AG04449 (cell line): ENCODE data around the gene FHIP2A.

ENCODE experiments used
- CTCF ChIA-PET: fragments of 350-600 bp; formaldehyde crosslinking; extraction: SDS; loops from one replicate; lab custom pipeline; 2021; ENCODE audit warnings: antibody characterized with exemption; lab: Yijun Ruan, JAX
- POLR2A ChIA-PET: fragments of 400-600, 350-600 bp; formaldehyde crosslinking; extraction: SDS; loops from one replicate; lab custom pipeline; 2020; ENCODE audit warnings: antibody characterized with exemption, inconsistent platforms; lab: Yijun Ruan, JAX
- DNase-seq: peaks from one replicate; pipeline ENCODE4 v3.0.0-alpha.2; 2010; ENCODE audit warnings: low read depth, low spot score
- H3K4me3 ChIP-seq: 2 replicates; pipeline ENCODE4 v1.5.1; 2011; ENCODE audit warnings: low read depth, mild to moderate bottlenecking, control low read depth, low read length
- TF ChIP-seq, protein P1 (sequence below): IDR thresholded peaks from one replicate; pipeline ENCODE4 v1.5.1; 2011; ENCODE audit warnings: mild to moderate bottlenecking, moderate library complexity, low read length, control low read depth, inconsistent platforms; ENCODE audit not compliant: insufficient read depth; ENCODE audit errors: missing control alignments

FHIP2A gene

DNA sequence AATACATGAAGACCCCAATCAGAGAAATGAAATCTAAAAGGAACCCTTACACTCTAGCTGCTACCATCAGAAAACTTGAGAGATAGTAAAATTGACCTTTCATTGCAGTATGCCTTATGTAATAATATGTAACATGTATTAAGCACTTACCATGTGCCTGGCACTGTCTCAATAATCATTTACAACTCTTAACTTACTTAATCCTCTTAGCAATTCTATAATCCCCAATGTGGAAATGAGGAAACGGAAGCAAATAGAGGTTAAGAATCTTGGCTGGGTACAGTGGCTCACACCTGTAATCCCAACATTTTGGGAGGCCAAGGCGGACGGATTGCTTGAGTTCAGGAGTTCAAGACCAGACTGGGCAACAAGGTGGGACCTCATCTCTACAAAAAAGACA lies 29.8 kb upstream of the FHIP2A start:
- no peak for DNase-seq
- H3K4me3 ChIP-seq = no peak overlapping the region
- TF ChIP-seq, protein P1, sequence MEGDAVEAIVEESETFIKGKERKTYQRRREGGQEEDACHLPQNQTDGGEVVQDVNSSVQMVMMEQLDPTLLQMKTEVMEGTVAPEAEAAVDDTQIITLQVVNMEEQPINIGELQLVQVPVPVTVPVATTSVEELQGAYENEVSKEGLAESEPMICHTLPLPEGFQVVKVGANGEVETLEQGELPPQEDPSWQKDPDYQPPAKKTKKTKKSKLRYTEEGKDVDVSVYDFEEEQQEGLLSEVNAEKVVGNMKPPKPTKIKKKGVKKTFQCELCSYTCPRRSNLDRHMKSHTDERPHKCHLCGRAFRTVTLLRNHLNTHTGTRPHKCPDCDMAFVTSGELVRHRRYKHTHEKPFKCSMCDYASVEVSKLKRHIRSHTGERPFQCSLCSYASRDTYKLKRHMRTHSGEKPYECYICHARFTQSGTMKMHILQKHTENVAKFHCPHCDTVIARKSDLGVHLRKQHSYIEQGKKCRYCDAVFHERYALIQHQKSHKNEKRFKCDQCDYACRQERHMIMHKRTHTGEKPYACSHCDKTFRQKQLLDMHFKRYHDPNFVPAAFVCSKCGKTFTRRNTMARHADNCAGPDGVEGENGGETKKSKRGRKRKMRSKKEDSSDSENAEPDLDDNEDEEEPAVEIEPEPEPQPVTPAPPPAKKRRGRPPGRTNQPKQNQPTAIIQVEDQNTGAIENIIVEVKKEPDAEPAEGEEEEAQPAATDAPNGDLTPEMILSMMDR = no peak
- ChIA-PET POLR2A (no interaction called here), CTCF (interaction anchor here (0.8 to 1.5 kb wide), 3 partner anchors 30 to 320 kb away, joined by 4 to 8 read pairs (median 4); partner anchors contain the start of gene FHIP2A)

- ChIA-PET POLR2A (no interaction called here), CTCF (interaction anchor here (1.0 kb wide), 1 partner anchor 9 kb away, joined by 4 read pairs; no protein-coding TSS in a partner anchor)
- TF ChIP-seq, protein P1 = no peak
- no peak for DNase-seq
- no peak overlapping the region for H3K4me3 ChIP-seq
Measured at GRCh38 chr10:114795039-114795438, 26.5 kb upstream of the FHIP2A start.

GRCh38 chr10:114800361-114800760 lies 21.2 kb upstream of the FHIP2A start:
- H3K4me3 ChIP-seq = no peak overlapping the region
- DNase-seq = no peak
- TF ChIP-seq, protein P1 = no peak
- ChIA-PET CTCF (interaction anchor here (0.9 kb wide), 1 partner anchor 22 kb away, joined by 3 read pairs; the partner anchor contains the start of gene FHIP2A), POLR2A (no interaction called here)

DNA sequence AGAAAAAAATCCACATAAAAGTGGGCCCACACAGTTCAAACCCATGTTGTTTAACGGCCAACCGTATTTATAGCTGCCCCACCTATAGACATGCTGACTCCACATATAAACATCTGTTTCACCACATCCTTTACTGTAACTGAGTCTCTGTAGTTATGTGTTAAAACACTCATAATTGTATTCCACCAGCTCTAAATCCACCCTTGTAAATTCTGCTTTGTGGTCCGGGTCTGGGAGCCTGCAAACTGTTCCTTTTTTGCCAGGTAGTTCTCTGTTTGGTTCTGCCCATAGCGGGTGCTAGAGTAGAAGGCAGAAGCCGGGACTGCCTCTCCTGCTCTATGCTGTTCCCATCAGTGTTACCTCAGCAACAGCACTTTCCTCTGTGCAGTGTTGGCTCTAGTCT lies 20.2 kb upstream of the FHIP2A start:
- no peak for DNase-seq
- ChIA-PET CTCF (interaction anchor here (0.6 to 1.0 kb wide), 3 partner anchors 20 to 22 kb away, joined by 3 to 4 read pairs (median 3); partner anchors contain the start of gene FHIP2A), POLR2A (no interaction called here)
- H3K4me3 ChIP-seq = no peak overlapping the region
- TF ChIP-seq, protein P1 = no peak

- ChIA-PET CTCF (interaction anchor here (1.0 to 2.6 kb wide), 2 partner anchors 20 to 23 kb away, joined by 3 to 14 read pairs; partner anchors contain the start of gene FHIP2A), POLR2A (no interaction called here)
- DNase-seq = no peak
- TF ChIP-seq, protein P1 = no peak
- no peak overlapping the region for H3K4me3 ChIP-seq
Measured at GRCh38 chr10:114802177-114802576, 19.4 kb upstream of the FHIP2A start.

- ChIA-PET CTCF (interaction anchor here (0.5 to 1.2 kb wide), 3 partner anchors 15 to 1778 kb away, joined by 3 to 5 read pairs (median 3); partner anchors contain the start of gene FHIP2A), POLR2A (no interaction called here)
- H3K4me3 ChIP-seq = no peak overlapping the region
- TF ChIP-seq, protein P1 = no peak
- DNase-seq = no peak
Measured at GRCh38 chr10:114806562-114807391, 14.8 kb upstream of the FHIP2A start.
